ENCODE measurements around the gene TRAPPC14. TPM values are rescaled to one million over a fixed set of nuclear protein-coding genes. Genes with fewer than 3 reads are reported as not detected.

TRAPPC14 gene
- total and polyA plus RNA-seq, 9 of the 15 experiments (the other 6 are each of a cell fraction or from before 2014, with no cell fraction given) = 0.42 to 45.9 (median 18.2) TPM

- FAIRE-seq = peak; percentile 93
- peak; percentile 98 to 99 (median 99) for DNase-seq (ENCODE audit: extremely low read depth in 1 of 4, low spot score in 3 of 4)
- CTCF ChIA-PET (ENCODE audit: low intra/inter-chr PET ratio) = no interaction called here
- TF ChIP-seq PTTG1 (tag; IDR thresholded peaks at IDR 0.05; ENCODE audit: low read depth) (no peak), LCOR (CRISPR knock-in tag; IDR thresholded peaks at IDR 0.05) (peak; percentile 86; the same call in 1 of the 2 replicates), CBFB (CRISPR knock-in tag; IDR thresholded peaks at IDR 0.05) (0 out of 2 replicates have a peak, but pooled peaks have one; percentile 46), LARP7 (IDR thresholded peaks at IDR 0.05) (no peak), TAF7 (tag; IDR thresholded peaks at IDR 0.05) (no peak), IFI16 (CRISPR knock-in tag; IDR thresholded peaks at IDR 0.05) (no peak)
- TF ChIP-seq, protein P1, sequence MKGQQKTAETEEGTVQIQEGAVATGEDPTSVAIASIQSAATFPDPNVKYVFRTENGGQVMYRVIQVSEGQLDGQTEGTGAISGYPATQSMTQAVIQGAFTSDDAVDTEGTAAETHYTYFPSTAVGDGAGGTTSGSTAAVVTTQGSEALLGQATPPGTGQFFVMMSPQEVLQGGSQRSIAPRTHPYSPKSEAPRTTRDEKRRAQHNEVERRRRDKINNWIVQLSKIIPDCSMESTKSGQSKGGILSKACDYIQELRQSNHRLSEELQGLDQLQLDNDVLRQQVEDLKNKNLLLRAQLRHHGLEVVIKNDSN (CRISPR knock-in tag; IDR thresholded peaks at IDR 0.05) = peak; percentile 71
- TF ChIP-seq, protein P2, sequence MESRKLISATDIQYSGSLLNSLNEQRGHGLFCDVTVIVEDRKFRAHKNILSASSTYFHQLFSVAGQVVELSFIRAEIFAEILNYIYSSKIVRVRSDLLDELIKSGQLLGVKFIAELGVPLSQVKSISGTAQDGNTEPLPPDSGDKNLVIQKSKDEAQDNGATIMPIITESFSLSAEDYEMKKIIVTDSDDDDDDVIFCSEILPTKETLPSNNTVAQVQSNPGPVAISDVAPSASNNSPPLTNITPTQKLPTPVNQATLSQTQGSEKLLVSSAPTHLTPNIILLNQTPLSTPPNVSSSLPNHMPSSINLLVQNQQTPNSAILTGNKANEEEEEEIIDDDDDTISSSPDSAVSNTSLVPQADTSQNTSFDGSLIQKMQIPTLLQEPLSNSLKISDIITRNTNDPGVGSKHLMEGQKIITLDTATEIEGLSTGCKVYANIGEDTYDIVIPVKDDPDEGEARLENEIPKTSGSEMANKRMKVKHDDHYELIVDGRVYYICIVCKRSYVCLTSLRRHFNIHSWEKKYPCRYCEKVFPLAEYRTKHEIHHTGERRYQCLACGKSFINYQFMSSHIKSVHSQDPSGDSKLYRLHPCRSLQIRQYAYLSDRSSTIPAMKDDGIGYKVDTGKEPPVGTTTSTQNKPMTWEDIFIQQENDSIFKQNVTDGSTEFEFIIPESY (CRISPR knock-in tag; IDR thresholded peaks at IDR 0.05) = peak; percentile 99
Observed at GRCh38 chr7:100177045-100178001, 18.8 kb upstream of the TRAPPC14 start, which contains the start of the genes GPC2 and STAG3. GPC2 (minus strand) TSS chr7:100177381; CDS start chr7:100177199, 182 bp downstream. STAG3 (plus strand) TSS chr7:100177918; CDS start chr7:100180557, 2,639 bp downstream.

More at GRCh38 chr7:100177045-100178001, 18.8 kb upstream of the TRAPPC14 start, which contains the start of the genes GPC2 and STAG3:
- Histone ChIP-seq H3K36me3 (ENCODE audit: control insufficient read depth, insufficient read depth, low read length) (no peaks in the 10 kb centered on the region), H3K79me2 (ENCODE audit: control insufficient read depth, insufficient read depth, low read length) (no peaks in the 10 kb centered on the region), H3K9me3 (replicated peaks; ENCODE audit: control insufficient read depth, insufficient read depth, low read depth, low read length) (no peaks in the 10 kb centered on the region), H4K20me1 (replicated peaks; ENCODE audit: control insufficient read depth, insufficient read depth, low read length) (0 out of 2 replicates have a peak, but pooled peaks cover 4% of the 10 kb centered on the region), H3K9ac (ENCODE audit: insufficient read depth in 1 of 2, low read depth in 2 of 2, low read length in 2 of 2) (peak within 1 kb of the TSS; percentile 29 to 92; a peak in 3 of 4 replicates), H3K4me3 (peak within 1 kb of the TSS; percentile 51), H3K9me1 (ENCODE audit: control insufficient read depth, insufficient read depth, low read length) (no peaks in the 10 kb centered on the region), H3K27ac (ENCODE audit: extremely low read depth, low read depth, low read length) (no peak within 1 kb of the TSS), H3K27me3 (ENCODE audit: control insufficient read depth in 2 of 2, insufficient read depth in 2 of 2, low read length in 2 of 2) (no peaks in the 10 kb centered on the region), H2AFZ (ENCODE audit: low read depth, low read length) (peak within 1 kb of the TSS; percentile 79), H3K4me2 (ENCODE audit: insufficient read depth, low read length) (peak within 1 kb of the TSS; percentile 71), H3K4me1 (replicated peaks in 1 of 2; ENCODE audit: control insufficient read depth in 2 of 2, insufficient read depth in 2 of 2, low read length in 2 of 2) (peaks cover 8 to 33% of the 10 kb centered on the region in 2 experiments; a peak in 4 of 5 replicates)
- POLR2A ChIA-PET = interaction anchor here (0.6 to 1.3 kb wide), 9 partner anchors 9 to 368 kb away, joined by 3 to 7 read pairs (median 3); partner anchors contain the start of gene GAL3ST4
- WGBS (ENCODE audit: insufficient coverage, low coverage, missing lambda C conversion rate) = 21% methylated on average over 70 of the region's 78 CpGs
- ATAC-seq = peak; percentile 98
- intact Hi-C loops (cut with micrococcal nuclease) (no loop called here), in situ Hi-C loops (cut with MboI) (no loop called here)
- no TSS peak for BruUV-seq (replicated peaks)
